ENCODE measurements around the gene TMEM218.

The TMEM218 gene

GRCh38 chr11:125111343-125112207 is at the start of gene TMEM218:
Gene TMEM218, minus strand, starts transcription at chr11:125111626. Its CDS starts 9,385 bp downstream, at chr11:125102241.
- DNase-seq (ENCODE audit: low read depth in 2 of 2) = peak; percentile 88 to 92

DNA sequence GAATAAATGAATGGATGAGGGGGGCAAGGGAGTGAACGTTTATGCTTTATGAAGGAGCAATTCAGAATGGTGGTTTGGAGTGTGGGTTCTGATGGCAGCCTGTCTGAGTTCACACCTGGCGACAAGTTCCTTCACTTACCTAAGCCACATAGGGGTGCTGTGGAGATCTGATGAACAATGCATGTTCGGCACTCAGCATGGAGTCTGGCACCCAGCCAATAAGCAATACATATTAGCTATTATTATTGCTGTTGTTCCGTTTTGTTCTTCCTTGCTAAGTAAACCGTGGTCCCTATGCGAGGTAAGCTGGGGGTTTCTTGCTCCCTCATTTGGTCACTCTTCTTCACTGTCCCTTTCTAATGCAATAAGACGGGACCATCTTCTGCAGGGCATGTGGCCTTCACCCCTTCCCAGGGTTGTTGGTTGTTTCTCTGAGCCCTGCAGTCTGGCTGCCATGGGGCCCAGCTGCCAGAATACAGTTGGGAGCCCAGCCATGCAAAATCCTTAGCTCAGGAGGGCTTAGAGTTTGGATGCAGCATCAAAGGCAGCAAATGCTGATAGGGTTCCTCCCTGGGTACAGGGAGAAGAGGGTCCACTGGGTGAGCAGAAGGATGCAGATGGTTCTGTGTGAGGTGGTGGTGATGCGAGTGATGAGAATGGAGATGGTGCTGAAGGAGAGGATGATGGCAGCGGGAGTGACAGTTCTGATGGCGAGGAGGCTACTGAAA is 46.7 kb upstream of the TMEM218 start:
- DNase-seq (ENCODE audit: low read depth in 2 of 2) = no peak

- DNase-seq (ENCODE audit: low read depth in 2 of 2) = no peak
These were observed 45.8 kb upstream of the TMEM218 start for GRCh38 chr11:125157118-125157733.

DNA sequence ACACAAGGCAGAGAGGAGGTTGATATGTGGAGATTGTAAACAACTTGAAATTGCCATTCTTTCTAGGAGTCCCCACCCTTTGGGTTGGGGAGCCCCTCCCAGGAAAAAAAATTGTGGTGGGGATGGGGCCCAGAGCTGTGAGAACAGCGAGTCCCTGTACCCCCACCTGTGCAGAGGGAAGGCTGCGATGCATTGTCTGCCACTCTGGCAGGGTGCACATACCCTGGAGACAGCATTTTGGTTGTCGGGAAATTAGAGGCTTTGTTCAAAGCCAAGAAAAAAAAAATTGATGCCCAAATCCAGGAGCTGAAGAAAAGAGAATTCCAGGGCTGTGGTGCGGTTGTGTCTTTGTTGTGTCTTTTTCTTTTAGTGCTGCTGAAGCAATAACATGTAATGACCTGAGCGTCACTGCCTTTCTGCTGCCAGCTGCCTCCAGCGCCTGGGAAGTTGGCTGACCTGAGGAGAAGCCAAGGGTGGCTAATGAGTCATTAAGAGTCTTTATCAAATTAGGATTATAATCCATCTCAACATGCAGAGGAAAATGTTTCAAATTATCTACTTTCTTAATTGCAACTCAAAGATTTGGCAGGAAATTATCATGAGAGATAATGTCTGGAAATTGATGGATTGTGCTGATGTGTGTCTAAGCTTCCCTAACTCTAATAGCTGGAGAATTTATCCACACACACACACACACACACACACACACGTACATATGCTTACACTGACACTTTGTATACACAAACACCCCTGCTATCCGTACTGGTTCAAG is 45.1 kb upstream of the TMEM218 start:
- DNase-seq (ENCODE audit: low read depth in 2 of 2) = no peak

DNA sequence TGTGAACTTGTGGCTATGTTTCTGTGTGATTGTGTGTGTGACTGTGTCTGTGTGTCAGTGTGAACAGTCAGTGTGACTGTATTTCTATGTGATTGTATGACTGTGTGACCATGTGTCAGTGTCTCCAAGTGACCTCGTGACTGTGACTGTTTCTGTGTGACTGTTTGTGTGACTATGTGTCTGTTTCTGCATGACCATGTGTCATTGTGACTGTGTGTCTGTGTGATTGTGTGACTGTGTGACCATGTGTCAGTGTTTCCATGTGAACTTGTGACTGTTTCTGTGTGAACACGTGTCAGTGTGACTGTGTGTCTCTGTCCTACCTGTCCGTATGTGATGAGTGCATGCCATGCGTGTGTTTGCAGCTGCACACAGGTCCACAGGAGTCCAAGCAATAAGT is 44.3 kb upstream of the TMEM218 start:
- DNase-seq (ENCODE audit: low read depth in 2 of 2) = no peak

DNA sequence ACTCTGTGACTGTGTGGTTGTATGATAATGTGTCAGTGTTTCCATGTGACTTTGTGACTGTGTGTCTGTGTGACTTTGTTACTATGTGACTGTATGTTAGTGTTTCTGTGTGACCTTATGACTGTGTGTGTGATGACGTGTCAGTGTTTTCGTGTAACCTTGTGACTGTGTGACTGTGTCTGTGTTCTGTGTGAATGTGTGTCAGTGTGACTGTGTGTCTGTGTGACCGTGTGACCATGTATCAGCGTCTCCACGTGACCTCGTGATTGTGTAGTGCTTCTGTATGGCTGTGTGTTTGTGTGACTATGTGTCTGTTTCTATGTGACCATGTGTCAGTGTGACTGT is 43.6 kb upstream of the TMEM218 start:
- no peak for DNase-seq (ENCODE audit: low read depth in 2 of 2)

DNA sequence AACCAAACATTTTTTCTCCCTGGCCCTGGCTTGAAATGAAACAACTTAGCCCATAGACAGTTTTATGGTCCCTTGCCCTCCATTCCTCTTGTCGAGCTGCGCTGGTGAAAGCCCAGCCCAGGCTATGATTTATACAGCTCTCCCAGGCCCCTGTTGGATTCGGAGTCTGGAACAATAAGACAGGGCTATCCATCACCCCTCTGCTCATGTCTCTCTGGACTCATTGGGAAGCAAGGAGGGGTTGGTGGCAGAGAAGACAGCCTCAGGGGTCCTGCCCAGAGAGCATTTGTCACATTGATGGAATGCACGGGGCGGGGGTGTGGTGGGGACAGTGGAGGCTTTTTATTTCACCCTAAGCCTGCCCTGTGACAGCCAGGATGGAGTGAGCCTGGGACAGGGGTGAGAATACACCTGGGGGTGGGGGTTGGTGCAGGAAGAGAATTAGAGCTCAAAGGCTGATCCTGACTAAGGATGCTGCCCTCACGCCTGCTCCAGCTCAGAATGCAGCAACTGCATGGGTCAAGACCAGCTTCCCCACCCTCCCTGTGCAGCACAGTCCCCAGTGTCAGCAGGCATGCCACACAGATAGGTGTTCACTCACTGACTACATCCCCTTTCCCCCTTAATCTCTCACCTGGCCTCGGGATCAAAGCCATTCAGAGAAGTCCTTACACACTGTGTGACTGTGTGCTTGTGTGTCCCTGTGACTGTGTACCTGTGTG is 43.1 kb upstream of the TMEM218 start:
- DNase-seq (ENCODE audit: low read depth in 2 of 2) = no peak

- DNase-seq (ENCODE audit: low read depth in 2 of 2) = no peak
These were observed 42.4 kb upstream of the TMEM218 start for GRCh38 chr11:125153837-125154236.

GRCh38 chr11:125148743-125149142 is 37.3 kb upstream of the TMEM218 start:
- no peak for DNase-seq (ENCODE audit: low read depth in 2 of 2)

DNA sequence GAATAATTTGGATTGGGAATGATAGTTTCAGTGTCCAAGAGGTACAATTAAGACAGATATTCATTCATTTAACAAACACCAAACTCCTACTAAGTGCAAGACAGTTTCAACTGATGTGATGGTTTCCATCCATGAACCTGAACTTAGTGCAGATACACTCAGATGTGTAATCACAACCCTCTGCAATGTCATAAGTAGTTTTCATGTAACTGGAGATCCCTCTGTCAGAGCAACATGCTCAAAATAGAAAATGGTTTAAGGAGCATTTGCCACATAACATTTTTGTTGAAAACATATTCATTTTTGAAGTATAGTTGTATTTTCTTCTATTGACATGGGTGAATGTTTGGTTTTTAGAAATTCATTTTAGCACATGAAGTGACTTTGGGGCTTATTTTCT is 36.6 kb upstream of the TMEM218 start:
- no peak for DNase-seq (ENCODE audit: low read depth in 2 of 2)

- no peak for DNase-seq (ENCODE audit: low read depth in 2 of 2)
These were observed 35.9 kb upstream of the TMEM218 start for GRCh38 chr11:125147280-125147679.

GRCh38 chr11:125146232-125146631 is 34.8 kb upstream of the TMEM218 start:
- no peak for DNase-seq (ENCODE audit: low read depth in 2 of 2)

DNA sequence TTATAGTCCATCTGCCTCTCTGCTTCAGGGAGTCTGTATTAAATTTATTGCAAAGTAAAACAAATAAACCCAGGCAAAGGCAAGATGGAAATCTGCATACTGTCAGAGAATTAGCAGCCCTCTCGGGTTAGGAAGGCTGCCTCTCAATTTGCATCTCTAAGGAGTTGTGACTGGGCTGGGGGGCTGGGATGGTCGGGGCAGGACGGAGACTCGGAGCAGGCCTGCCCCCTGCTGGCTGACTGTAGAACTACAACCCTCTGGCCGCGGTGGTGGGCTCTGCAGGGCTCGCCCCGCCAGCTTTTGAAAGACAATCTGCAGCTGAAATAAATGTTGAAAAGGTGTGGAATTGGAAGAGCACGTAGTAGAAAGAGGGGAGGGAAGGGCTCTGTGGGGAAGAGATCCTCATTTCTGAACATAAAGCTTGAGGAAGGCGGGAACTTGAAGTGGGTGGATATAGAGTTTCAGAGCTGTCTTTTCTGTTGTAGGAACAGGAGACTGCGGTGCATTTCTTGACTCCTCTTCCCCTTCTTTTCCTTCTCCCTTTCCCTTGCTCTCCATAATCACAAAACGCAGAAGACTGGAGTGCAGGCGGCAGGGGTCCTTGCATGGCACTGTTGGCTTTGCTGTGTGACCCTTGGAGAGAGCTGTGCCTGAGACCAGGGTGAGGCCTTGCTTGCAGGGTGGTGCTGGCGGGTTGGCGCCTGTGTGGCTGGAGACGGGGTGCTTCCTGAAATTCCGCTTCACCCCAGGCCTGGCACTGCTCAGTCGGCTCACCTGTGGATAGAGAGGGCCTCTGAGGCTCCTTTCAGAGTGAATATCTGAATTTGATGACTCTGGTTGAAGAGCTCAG is 30.5 kb upstream of the TMEM218 start:
- peak; percentile 56 to 57 for DNase-seq (ENCODE audit: low read depth in 2 of 2)

- DNase-seq (ENCODE audit: low read depth in 2 of 2) = no peak
These were observed 29.8 kb upstream of the TMEM218 start for GRCh38 chr11:125141178-125141577.

GRCh38 chr11:125140233-125140632 is 28.8 kb upstream of the TMEM218 start:
- no peak for DNase-seq (ENCODE audit: low read depth in 2 of 2)

DNA sequence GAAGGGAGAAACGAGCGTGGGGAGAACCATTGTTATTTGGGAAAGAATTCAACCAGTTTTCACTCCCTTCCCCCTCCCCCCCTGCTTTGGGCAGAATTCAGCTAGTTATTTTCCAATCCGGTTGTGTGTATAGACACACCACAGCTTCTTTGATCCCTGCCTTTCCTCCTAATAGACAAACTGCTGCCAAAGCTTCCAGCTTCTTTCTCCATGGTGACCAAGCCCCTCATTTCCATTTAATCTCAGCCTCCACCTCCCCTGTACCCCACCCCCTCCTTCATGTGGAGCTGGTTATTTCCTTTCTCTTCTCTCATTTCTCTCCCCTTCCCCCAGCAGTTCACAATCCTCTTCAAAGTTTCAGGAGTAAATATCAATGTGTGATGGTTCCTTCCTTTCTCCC is 28.4 kb upstream of the TMEM218 start:
- DNase-seq (ENCODE audit: low read depth in 2 of 2) = no peak

- no peak for DNase-seq (ENCODE audit: low read depth in 2 of 2)
These were observed 27.5 kb upstream of the TMEM218 start for GRCh38 chr11:125138966-125139365.

- DNase-seq (ENCODE audit: low read depth in 2 of 2) = no peak
These were observed 24.6 kb upstream of the TMEM218 start for GRCh38 chr11:125136001-125136400.

DNA sequence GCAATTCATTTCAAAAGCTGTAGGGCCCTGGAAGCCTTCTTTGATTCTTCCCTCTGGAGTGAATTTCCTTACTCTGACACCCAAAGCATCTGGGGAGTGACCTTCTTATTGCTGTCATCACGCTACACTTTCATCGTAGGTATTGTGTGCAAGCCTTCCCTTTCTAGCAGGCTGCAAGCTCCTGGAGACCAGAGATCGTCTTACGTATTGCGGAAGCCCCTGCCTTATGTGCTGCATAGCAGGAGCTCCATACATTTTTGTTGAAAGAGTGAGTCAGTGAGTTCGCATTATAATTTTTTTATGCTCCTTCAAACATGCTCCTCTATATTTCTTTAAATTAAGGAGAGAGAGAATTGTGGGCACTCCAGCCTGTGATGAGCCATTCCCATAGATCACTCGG is 21.2 kb upstream of the TMEM218 start:
- no peak for DNase-seq (ENCODE audit: low read depth in 2 of 2)

GRCh38 chr11:125132071-125132470 is 20.6 kb upstream of the TMEM218 start:
- no peak for DNase-seq (ENCODE audit: low read depth in 2 of 2)

All from stimulated activated CD4-positive, alpha-beta T cell treated with anti-CD3 and anti-CD28 coated beads, Interleukin-1b, Interleukin-23, amount 100 ng/mL, for 4 hours (primary cell).